IPS-15b (cell line): ENCODE data around the gene UBTD1.

Source experiments
- H3K27me3 ChIP-seq: one replicate; pipeline ENCODE4 v1.6.1; 2013; ENCODE audit warnings: low read length; ENCODE audit not compliant: control insufficient read depth, insufficient read depth
- H3K36me3 ChIP-seq: one replicate; pipeline ENCODE4 v1.6.1; 2013; ENCODE audit warnings: low read length; ENCODE audit not compliant: control insufficient read depth, insufficient read depth
- H3K4me1 ChIP-seq: one replicate; pipeline ENCODE4 v1.6.1; 2013; ENCODE audit warnings: mild to moderate bottlenecking, low read length; ENCODE audit not compliant: control insufficient read depth, insufficient read depth
- H3K4me3 ChIP-seq: one replicate; pipeline ENCODE4 v1.5.1; 2013; ENCODE audit warnings: low read depth, low read length
- H3K9ac ChIP-seq: one replicate; pipeline ENCODE4 v1.6.1; 2013; ENCODE audit warnings: low read depth, mild to moderate bottlenecking, low read length
- H3K9me3 ChIP-seq: one replicate; pipeline ENCODE4 v1.6.1; 2013; ENCODE audit warnings: mild to moderate bottlenecking, low read length; ENCODE audit not compliant: control insufficient read depth, insufficient read depth

Gene UBTD1

GRCh38 chr10:97498841-97499560, at the start of gene UBTD1:
Gene UBTD1 (plus strand): TSS chr10:97498924. CDS start chr10:97499204, 280 bp downstream.
- peak within 1 kb of the TSS; percentile 87 for H3K9ac ChIP-seq
- no peaks in the 10 kb centered on the region for H3K9me3 ChIP-seq
- peaks cover 13% of the 10 kb centered on the region for H3K27me3 ChIP-seq
- no peaks in the 10 kb centered on the region for H3K36me3 ChIP-seq
- peaks cover 14% of the 10 kb centered on the region for H3K4me1 ChIP-seq
- H3K4me3 ChIP-seq: peak within 1 kb of the TSS; percentile 98

GRCh38 chr10:97450828-97451227, 47.9 kb upstream of the UBTD1 start:
- H3K36me3 ChIP-seq: peaks cover 13% of the 10 kb centered on the region
- H3K27me3 ChIP-seq: no peaks in the 10 kb centered on the region
- H3K4me1 ChIP-seq: no peaks in the 10 kb centered on the region
- no peak overlapping the region for H3K4me3 ChIP-seq
- no peaks in the 10 kb centered on the region for H3K9me3 ChIP-seq
- no peak overlapping the region for H3K9ac ChIP-seq

GRCh38 chr10:97451605-97452004, 47.1 kb upstream of the UBTD1 start:
- Histone ChIP-seq H3K4me3 (no peak overlapping the region), H3K9ac (no peak overlapping the region), H3K36me3 (peaks cover 13% of the 10 kb centered on the region), H3K4me1 (no peaks in the 10 kb centered on the region), H3K27me3 (no peaks in the 10 kb centered on the region), H3K9me3 (no peaks in the 10 kb centered on the region)

GRCh38 chr10:97452352-97452751, 46.4 kb upstream of the UBTD1 start:
- no peak overlapping the region for H3K9ac ChIP-seq
- H3K36me3 ChIP-seq: peaks cover 19% of the 10 kb centered on the region
- no peaks in the 10 kb centered on the region for H3K4me1 ChIP-seq
- no peaks in the 10 kb centered on the region for H3K27me3 ChIP-seq
- no peak overlapping the region for H3K4me3 ChIP-seq
- no peaks in the 10 kb centered on the region for H3K9me3 ChIP-seq

GRCh38 chr10:97454330-97455036, 44.2 kb upstream of the UBTD1 start:
- H3K9ac ChIP-seq: no peak overlapping the region
- no peak overlapping the region for H3K4me3 ChIP-seq
- H3K4me1 ChIP-seq: no peaks in the 10 kb centered on the region
- no peaks in the 10 kb centered on the region for H3K9me3 ChIP-seq
- peaks cover 37% of the 10 kb centered on the region for H3K36me3 ChIP-seq
- H3K27me3 ChIP-seq: no peaks in the 10 kb centered on the region

- Histone ChIP-seq H3K36me3 (peaks cover 50% of the 10 kb centered on the region), H3K4me3 (no peak overlapping the region)
These were observed 42.6 kb upstream of the UBTD1 start for GRCh38 chr10:97456034-97456685.

GRCh38 chr10:97456686-97457065, 42.0 kb upstream of the UBTD1 start:
- peaks cover 52% of the 10 kb centered on the region for H3K36me3 ChIP-seq

More at GRCh38 chr10:97456034-97456685, 42.6 kb upstream of the UBTD1 start:
- Histone ChIP-seq H3K9ac (no peak overlapping the region), H3K9me3 (no peaks in the 10 kb centered on the region), H3K4me1 (no peaks in the 10 kb centered on the region), H3K27me3 (no peaks in the 10 kb centered on the region)

GRCh38 chr10:97459111-97459510, 39.6 kb upstream of the UBTD1 start:
- Histone ChIP-seq H3K9ac (no peak overlapping the region), H3K27me3 (no peaks in the 10 kb centered on the region), H3K9me3 (no peaks in the 10 kb centered on the region), H3K4me1 (no peaks in the 10 kb centered on the region), H3K4me3 (no peak overlapping the region), H3K36me3 (peaks cover 67% of the 10 kb centered on the region)

More at GRCh38 chr10:97456686-97457065, 42.0 kb upstream of the UBTD1 start:
- no peaks in the 10 kb centered on the region for H3K9me3 ChIP-seq
- H3K9ac ChIP-seq: no peak overlapping the region
- H3K4me1 ChIP-seq: no peaks in the 10 kb centered on the region
- H3K4me3 ChIP-seq: no peak overlapping the region
- no peaks in the 10 kb centered on the region for H3K27me3 ChIP-seq

GRCh38 chr10:97459933-97460332, 38.8 kb upstream of the UBTD1 start:
- Histone ChIP-seq H3K9ac (no peak overlapping the region), H3K27me3 (no peaks in the 10 kb centered on the region), H3K9me3 (no peaks in the 10 kb centered on the region), H3K36me3 (peaks cover 61% of the 10 kb centered on the region), H3K4me3 (no peak overlapping the region), H3K4me1 (no peaks in the 10 kb centered on the region)

- Histone ChIP-seq H3K36me3 (peaks cover 70% of the 10 kb centered on the region), H3K9me3 (no peaks in the 10 kb centered on the region)
These were observed 36.4 kb upstream of the UBTD1 start for GRCh38 chr10:97462309-97462708.

GRCh38 chr10:97463363-97464132, 35.2 kb upstream of the UBTD1 start:
- Histone ChIP-seq H3K4me1 (no peaks in the 10 kb centered on the region), H3K9ac (no peak overlapping the region), H3K27me3 (no peaks in the 10 kb centered on the region), H3K4me3 (no peak overlapping the region), H3K36me3 (peaks cover 71% of the 10 kb centered on the region), H3K9me3 (no peaks in the 10 kb centered on the region)

More at GRCh38 chr10:97462309-97462708, 36.4 kb upstream of the UBTD1 start:
- H3K9ac ChIP-seq: no peak overlapping the region
- no peaks in the 10 kb centered on the region for H3K4me1 ChIP-seq
- no peaks in the 10 kb centered on the region for H3K27me3 ChIP-seq
- no peak overlapping the region for H3K4me3 ChIP-seq
